ENCODE data around the gene DSCAML1.

Gene DSCAML1

DNA sequence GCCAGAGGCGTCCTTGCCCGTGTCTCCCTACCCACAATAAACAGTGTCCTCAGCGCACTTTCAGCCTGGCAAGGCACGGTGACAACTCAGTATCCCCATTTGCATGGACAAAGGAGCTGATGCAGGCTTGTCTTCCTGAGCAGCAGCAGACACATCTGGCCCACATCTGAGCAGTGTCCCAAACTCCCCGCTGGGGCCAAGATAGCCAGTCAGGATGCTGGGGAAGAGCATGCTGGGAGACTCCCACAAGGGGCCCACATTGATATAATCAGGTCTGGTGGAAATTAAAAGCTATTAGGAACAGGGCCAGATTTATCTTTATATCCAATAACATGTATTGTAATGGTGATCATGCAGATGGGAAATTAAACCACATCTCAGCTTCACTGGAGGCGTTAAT, 24.7 kb downstream of the DSCAML1 start:
- no peaks in the 10 kb centered on the region for H4K20me1 ChIP-seq (ENCODE audit: insufficient read depth, low read length)
- H3K79me2 ChIP-seq (ENCODE audit: low read length): no peaks in the 10 kb centered on the region
- H3K27me3 ChIP-seq (ENCODE audit: low read depth, low read length): peaks cover 35% of the 10 kb centered on the region
- no peak overlapping the region for H3K27ac ChIP-seq (ENCODE audit: low read length)
- H3K4me2 ChIP-seq (ENCODE audit: low read length): no peak overlapping the region
- no peak overlapping the region for H3K4me3 ChIP-seq (ENCODE audit: low read length)
- H3K36me3 ChIP-seq (replicated peaks; ENCODE audit: low read depth, low read length): no peaks in the 10 kb centered on the region
- no peak overlapping the region for H3K9ac ChIP-seq (ENCODE audit: low read length)
- no peaks in the 10 kb centered on the region for H3K4me1 ChIP-seq (ENCODE audit: low read length)
- TF ChIP-seq EZH2phosphoT487 (IDR thresholded peaks at IDR 0.05; ENCODE audit: low read depth): no peak
- TF ChIP-seq, protein P1, sequence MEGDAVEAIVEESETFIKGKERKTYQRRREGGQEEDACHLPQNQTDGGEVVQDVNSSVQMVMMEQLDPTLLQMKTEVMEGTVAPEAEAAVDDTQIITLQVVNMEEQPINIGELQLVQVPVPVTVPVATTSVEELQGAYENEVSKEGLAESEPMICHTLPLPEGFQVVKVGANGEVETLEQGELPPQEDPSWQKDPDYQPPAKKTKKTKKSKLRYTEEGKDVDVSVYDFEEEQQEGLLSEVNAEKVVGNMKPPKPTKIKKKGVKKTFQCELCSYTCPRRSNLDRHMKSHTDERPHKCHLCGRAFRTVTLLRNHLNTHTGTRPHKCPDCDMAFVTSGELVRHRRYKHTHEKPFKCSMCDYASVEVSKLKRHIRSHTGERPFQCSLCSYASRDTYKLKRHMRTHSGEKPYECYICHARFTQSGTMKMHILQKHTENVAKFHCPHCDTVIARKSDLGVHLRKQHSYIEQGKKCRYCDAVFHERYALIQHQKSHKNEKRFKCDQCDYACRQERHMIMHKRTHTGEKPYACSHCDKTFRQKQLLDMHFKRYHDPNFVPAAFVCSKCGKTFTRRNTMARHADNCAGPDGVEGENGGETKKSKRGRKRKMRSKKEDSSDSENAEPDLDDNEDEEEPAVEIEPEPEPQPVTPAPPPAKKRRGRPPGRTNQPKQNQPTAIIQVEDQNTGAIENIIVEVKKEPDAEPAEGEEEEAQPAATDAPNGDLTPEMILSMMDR (IDR thresholded peaks at IDR 0.05; ENCODE audit: low read depth, low read length): no peak
- no peak overlapping the region for H2AFZ ChIP-seq (ENCODE audit: low read depth, low read length)
- no peaks in the 10 kb centered on the region for H3K9me3 ChIP-seq (ENCODE audit: insufficient read depth, low read length)

DNA sequence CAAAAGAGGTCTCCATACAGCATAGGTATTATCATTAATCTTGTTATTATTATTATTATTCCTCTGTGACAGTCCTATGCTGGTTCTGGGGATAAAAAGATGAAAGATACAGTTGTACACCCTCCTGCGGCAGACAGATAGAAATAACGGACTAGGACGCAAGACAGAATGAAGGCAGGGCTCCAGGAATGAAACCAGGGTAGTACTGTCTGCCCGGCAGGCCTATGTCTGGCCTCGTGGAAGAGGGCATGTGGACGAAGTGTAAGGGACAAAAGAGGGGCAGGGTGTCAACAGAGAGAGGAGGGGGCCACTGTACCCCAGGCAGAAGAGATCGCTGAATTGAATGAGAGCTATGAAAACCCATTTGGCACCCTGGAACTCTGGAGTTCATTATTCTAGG, 25.2 kb downstream of the DSCAML1 start:
- Histone ChIP-seq H3K27me3 (ENCODE audit: low read depth, low read length) (peaks cover 35% of the 10 kb centered on the region), H3K9me3 (ENCODE audit: insufficient read depth, low read length) (no peaks in the 10 kb centered on the region), H3K36me3 (replicated peaks; ENCODE audit: low read depth, low read length) (no peaks in the 10 kb centered on the region), H3K4me1 (ENCODE audit: low read length) (no peaks in the 10 kb centered on the region), H3K27ac (ENCODE audit: low read length) (no peak overlapping the region), H3K4me3 (ENCODE audit: low read length) (no peak overlapping the region), H4K20me1 (ENCODE audit: insufficient read depth, low read length) (no peaks in the 10 kb centered on the region), H3K9ac (ENCODE audit: low read length) (no peak overlapping the region), H3K79me2 (ENCODE audit: low read length) (no peaks in the 10 kb centered on the region), H3K4me2 (ENCODE audit: low read length) (no peak overlapping the region), H2AFZ (ENCODE audit: low read depth, low read length) (no peak overlapping the region)
- TF ChIP-seq, protein P1 (IDR thresholded peaks at IDR 0.05; ENCODE audit: low read depth, low read length): no peak
- TF ChIP-seq EZH2phosphoT487 (IDR thresholded peaks at IDR 0.05; ENCODE audit: low read depth): no peak

DNA sequence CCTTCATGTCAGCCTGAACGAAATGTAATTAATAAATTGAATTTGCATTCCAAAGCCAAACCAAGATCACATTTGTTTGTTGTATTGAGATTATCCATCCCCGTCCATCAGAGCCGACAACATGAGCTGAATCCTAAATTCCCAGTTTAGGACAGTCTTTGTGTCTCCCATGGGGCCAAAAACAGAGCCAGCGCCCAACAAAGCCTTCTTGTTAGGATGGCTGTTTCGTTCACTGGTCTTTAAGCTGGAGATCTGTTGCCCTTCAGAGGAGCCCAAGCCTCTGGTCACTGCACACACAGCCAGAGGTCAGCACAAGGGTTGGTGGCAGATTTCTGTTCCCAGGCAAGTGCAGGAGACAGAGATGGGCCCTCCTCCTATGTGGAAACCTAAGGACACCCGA, 25.8 kb downstream of the DSCAML1 start:
- Histone ChIP-seq H4K20me1 (ENCODE audit: insufficient read depth, low read length) (no peaks in the 10 kb centered on the region), H3K4me1 (ENCODE audit: low read length) (no peaks in the 10 kb centered on the region), H3K27me3 (ENCODE audit: low read depth, low read length) (peaks cover 34% of the 10 kb centered on the region), H3K9ac (ENCODE audit: low read length) (no peak overlapping the region), H2AFZ (ENCODE audit: low read depth, low read length) (no peak overlapping the region), H3K4me2 (ENCODE audit: low read length) (no peak overlapping the region), H3K9me3 (ENCODE audit: insufficient read depth, low read length) (no peaks in the 10 kb centered on the region), H3K79me2 (ENCODE audit: low read length) (no peaks in the 10 kb centered on the region), H3K27ac (ENCODE audit: low read length) (no peak overlapping the region), H3K36me3 (replicated peaks; ENCODE audit: low read depth, low read length) (no peaks in the 10 kb centered on the region), H3K4me3 (ENCODE audit: low read length) (no peak overlapping the region)
- no peak for TF ChIP-seq EZH2phosphoT487 (IDR thresholded peaks at IDR 0.05; ENCODE audit: low read depth)
- TF ChIP-seq, protein P1 (IDR thresholded peaks at IDR 0.05; ENCODE audit: low read depth, low read length): no peak

DNA sequence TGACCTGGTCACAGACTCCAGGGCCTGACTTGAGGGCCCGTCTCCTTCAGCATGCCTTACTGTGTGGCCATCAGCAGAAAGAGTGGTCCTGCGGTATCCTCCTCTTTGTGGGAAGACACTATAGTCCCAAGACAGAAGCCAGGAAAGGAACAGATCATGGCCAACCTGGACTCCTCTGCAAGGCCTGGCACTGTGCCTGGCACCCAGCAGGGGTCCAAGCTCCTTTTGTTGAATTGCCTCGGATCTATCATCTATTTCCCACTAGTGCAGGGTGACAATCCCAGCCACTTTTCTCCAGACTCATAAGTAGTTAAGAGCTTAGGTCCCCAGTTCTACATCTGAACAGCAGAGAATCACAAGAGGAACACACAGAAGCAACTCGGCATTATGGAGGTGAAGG, 27.0 kb downstream of the DSCAML1 start:
- Histone ChIP-seq H2AFZ (ENCODE audit: low read depth, low read length) (no peak overlapping the region), H3K27me3 (ENCODE audit: low read depth, low read length) (peaks cover 31% of the 10 kb centered on the region), H4K20me1 (ENCODE audit: insufficient read depth, low read length) (no peaks in the 10 kb centered on the region), H3K36me3 (replicated peaks; ENCODE audit: low read depth, low read length) (no peaks in the 10 kb centered on the region), H3K9ac (ENCODE audit: low read length) (no peak overlapping the region), H3K4me1 (ENCODE audit: low read length) (no peaks in the 10 kb centered on the region), H3K4me2 (ENCODE audit: low read length) (no peak overlapping the region), H3K79me2 (ENCODE audit: low read length) (no peaks in the 10 kb centered on the region), H3K4me3 (ENCODE audit: low read length) (no peak overlapping the region), H3K9me3 (ENCODE audit: insufficient read depth, low read length) (no peaks in the 10 kb centered on the region), H3K27ac (ENCODE audit: low read length) (no peak overlapping the region)
- no peak for TF ChIP-seq EZH2phosphoT487 (IDR thresholded peaks at IDR 0.05; ENCODE audit: low read depth)
- TF ChIP-seq, protein P1 (IDR thresholded peaks at IDR 0.05; ENCODE audit: low read depth, low read length): no peak
